SU-DHL-6 (cell line): ENCODE measurements around the gene UBE2E3.
"Not testable (repeated sequence)": the region's sequence is repeated elsewhere in the genome, so short reads cannot be mapped to it uniquely, and the experiment has no call there.

Source experiments
- H2AFZ ChIP-seq: fragments of 200-600 bp; sonication (generic); 2 replicates; pipeline ENCODE4 v1.6.1; 2014; ENCODE audit warnings: low read depth, mild to moderate bottlenecking, moderate library complexity, mixed read lengths, antibody characterized with exemption, low read length; ENCODE audit not compliant: severe bottlenecking
- H3F3A ChIP-seq: fragments of 200-600 bp; shearing (Covaris generic); 2 replicates; pipeline ENCODE4 v1.6.0; 2016; ENCODE audit warnings: antibody characterized with exemption, mild to moderate bottlenecking; ENCODE audit not compliant: insufficient read depth
- H3K27ac ChIP-seq: fragments of 200-600 bp; sonication (generic); 2 replicates; pipeline ENCODE4 v1.5.1; 2016; ENCODE audit warnings: low read depth, mild to moderate bottlenecking, low read length, moderate library complexity, mixed read lengths
- H3K27me3 ChIP-seq: fragments of 200-600 bp; sonication (generic), shearing (Covaris generic); 2 replicates; pipeline ENCODE4 v1.6.0; 2014; ENCODE audit warnings: mild to moderate bottlenecking, low read length
- H3K36me3 ChIP-seq: fragments of 200-600 bp; sonication (generic); 2 replicates; pipeline ENCODE4 v1.6.1; 2014; ENCODE audit warnings: mild to moderate bottlenecking, low read length, mixed read lengths
- H3K4me2 ChIP-seq: fragments of 300-600, 200-600 bp; shearing (Covaris generic), sonication (generic); 2 replicates; pipeline ENCODE4 v1.6.0; 2014; ENCODE audit warnings: low read length, low read depth, mild to moderate bottlenecking; ENCODE audit not compliant: poor library complexity, severe bottlenecking
- H3K4me3 ChIP-seq: fragments of 200-600 bp; sonication (generic); 2 replicates; pipeline ENCODE4 v1.5.1; 2014; ENCODE audit warnings: antibody characterized with exemption, low read length, mild to moderate bottlenecking, mixed read lengths; ENCODE audit not compliant: insufficient read depth, poor library complexity, severe bottlenecking
- H3K79me2 ChIP-seq: fragments of 200-600 bp; sonication (generic); 2 replicates; pipeline ENCODE4 v1.6.1; 2014; ENCODE audit warnings: mild to moderate bottlenecking, low read length, moderate library complexity; ENCODE audit not compliant: insufficient read depth
- H3K9ac ChIP-seq: fragments of 200-600 bp; sonication (generic); 2 replicates; pipeline ENCODE4 v1.7.0; 2014; ENCODE audit warnings: mild to moderate bottlenecking, low read length
- H3K9me2 ChIP-seq: fragments of 200-600 bp; sonication (generic); replicated peaks from 2 replicates; pipeline ENCODE4 v1.6.1; 2014; ENCODE audit warnings: low read length; ENCODE audit not compliant: insufficient read depth
- H3K9me3 ChIP-seq: fragments of 200-600 bp; sonication (generic); 2 replicates; pipeline ENCODE4 v1.6.1; 2014; ENCODE audit warnings: low read length, mixed read lengths; ENCODE audit not compliant: insufficient read depth
- H4K20me1 ChIP-seq: fragments of 200-600 bp; sonication (generic); 2 replicates; pipeline ENCODE4 v1.6.1; 2014; ENCODE audit warnings: low read depth, mild to moderate bottlenecking, antibody characterized with exemption, low read length, moderate library complexity, mixed read lengths
- CTCF ChIP-seq: fragments of 200-600 bp; sonication (generic); IDR thresholded peaks from one replicate; pipeline ENCODE4 v1.5.1; 2017; ENCODE audit warnings: antibody characterized with exemption, mild to moderate bottlenecking, low read length, moderate library complexity; ENCODE audit not compliant: insufficient read depth, poor library complexity, severe bottlenecking
- EZH2phosphoT487 ChIP-seq: fragments of 200-600 bp; sonication (generic), shearing (Covaris generic); conservative IDR thresholded peaks from 2 replicates; pipeline ENCODE4 v1.6.1; 2018; ENCODE audit warnings: mild to moderate bottlenecking, antibody characterized with exemption, low read length, moderate library complexity, mixed read lengths

Gene UBE2E3

GRCh38 chr2:181037922-181038321 lies 57.5 kb downstream of the UBE2E3 start:
- no peaks in the 10 kb centered on the region for H4K20me1 ChIP-seq
- H3K9me3 ChIP-seq, result no peaks in the 10 kb centered on the region
- no peak overlapping the region for H3K9ac ChIP-seq
- H3K27ac ChIP-seq, result no peak overlapping the region
- no peak for TF ChIP-seq CTCF
- H3F3A ChIP-seq, result no peaks in the 10 kb centered on the region
- no peak overlapping the region for H3K4me2 ChIP-seq
- no peaks in the 10 kb centered on the region for H3K27me3 ChIP-seq
- no peak overlapping the region for H3K4me3 ChIP-seq
- no peaks in the 10 kb centered on the region for H3K36me3 ChIP-seq
- H2AFZ ChIP-seq, result no peak overlapping the region
- peaks cover 5% of the 10 kb centered on the region; the same call in 1 of the 2 replicates for H3K79me2 ChIP-seq
- no peaks in the 10 kb centered on the region for H3K9me2 ChIP-seq

- Histone ChIP-seq H3K27ac (no peak overlapping the region), H3K4me3 (no peak overlapping the region), H2AFZ (no peak overlapping the region), H3F3A (no peaks in the 10 kb centered on the region), H3K79me2 (peaks cover 5% of the 10 kb centered on the region; the same call in 1 of the 2 replicates), H4K20me1 (no peaks in the 10 kb centered on the region), H3K9ac (no peak overlapping the region), H3K9me2 (no peaks in the 10 kb centered on the region), H3K36me3 (no peaks in the 10 kb centered on the region; the same call in 1 of the 2 replicates), H3K4me2 (no peak overlapping the region), H3K27me3 (no peaks in the 10 kb centered on the region), H3K9me3 (no peaks in the 10 kb centered on the region)
- TF ChIP-seq CTCF (no peak), EZH2phosphoT487 (no peak)
Measured at GRCh38 chr2:181038796-181039195, 58.4 kb downstream of the UBE2E3 start.

GRCh38 chr2:181040839-181041238 lies 60.4 kb downstream of the UBE2E3 start:
- H4K20me1 ChIP-seq, H3K4me2 ChIP-seq, H3K9ac ChIP-seq, H3F3A ChIP-seq, H3K9me3 ChIP-seq, H3K79me2 ChIP-seq, H3K4me3 ChIP-seq, H3K27me3 ChIP-seq, H2AFZ ChIP-seq, H3K9me2 ChIP-seq, H3K36me3 ChIP-seq, H3K27ac ChIP-seq: not testable (repeated sequence)

GRCh38 chr2:181041661-181042060 lies 61.3 kb downstream of the UBE2E3 start:
- Histone ChIP-seq H3K4me3 (no peak overlapping the region), H3K4me2 (no peak overlapping the region), H3K9me3 (no peaks in the 10 kb centered on the region), H3K36me3 (no peaks in the 10 kb centered on the region; the same call in 1 of the 2 replicates), H4K20me1 (0 out of 2 replicates have a peak, but pooled peaks cover 4% of the 10 kb centered on the region), H3K27ac (no peak overlapping the region), H2AFZ (no peak overlapping the region), H3K9me2 (no peaks in the 10 kb centered on the region), H3F3A (no peaks in the 10 kb centered on the region), H3K79me2 (peaks cover 4% of the 10 kb centered on the region; the same call in 1 of the 2 replicates), H3K9ac (no peak overlapping the region), H3K27me3 (no peaks in the 10 kb centered on the region)
- TF ChIP-seq CTCF (no peak), EZH2phosphoT487 (no peak)
